Renal pelvis (tissue), 4 donors: ENCODE results near the gene KCMF1. TPM values are rescaled to one million over a fixed set of nuclear protein-coding genes. Genes with fewer than 3 reads are reported as not detected.

Experiments
- DNase-seq: peaks from one replicate; pipeline ENCODE4 v3.0.0-alpha.2; 2013
- polyA plus RNA-seq, 3 donors: library from polyadenylated mRNA; unstranded; fragments of 120-200 nt; gene quantifications; one replicate each; pipeline ENCODE4 v1.2.1, GENCODE V29; 2013; ENCODE audit not compliant: insufficient read length in 3 of 3

KCMF1 gene
- polyA plus RNA-seq, 3 donors = 46.3 to 49.1 (median 47.8) TPM

DNA sequence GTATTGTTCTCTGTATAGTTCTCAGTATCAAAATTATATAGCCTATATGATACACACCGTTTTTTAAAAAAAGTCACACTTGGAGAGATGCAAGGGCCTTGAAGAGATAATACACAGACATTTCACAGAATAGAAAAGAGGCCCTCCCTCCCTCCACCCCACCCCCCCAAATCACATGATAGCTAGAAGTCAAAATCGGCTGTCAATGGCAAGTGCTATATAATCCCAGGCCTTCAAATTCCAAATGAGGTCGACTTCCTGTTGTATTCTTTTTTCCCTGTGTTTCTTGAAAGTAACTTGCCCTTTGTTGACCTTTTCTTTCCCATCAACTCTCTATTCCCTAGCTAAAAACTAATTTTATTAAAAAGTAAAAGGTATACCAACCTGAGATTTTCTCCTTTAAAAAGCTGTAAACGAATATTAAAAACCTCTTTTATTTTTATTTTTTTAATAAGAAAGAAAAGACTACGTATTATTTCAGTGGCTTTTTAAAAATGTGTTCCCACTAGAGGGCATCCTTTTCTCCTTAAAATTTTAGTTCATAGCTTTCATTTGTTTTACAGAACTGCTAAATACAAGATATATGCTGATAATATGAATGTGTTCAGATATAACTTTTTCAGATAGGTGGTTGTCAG is 46.6 kb downstream of the KCMF1 start:
- no peak for DNase-seq

DNA sequence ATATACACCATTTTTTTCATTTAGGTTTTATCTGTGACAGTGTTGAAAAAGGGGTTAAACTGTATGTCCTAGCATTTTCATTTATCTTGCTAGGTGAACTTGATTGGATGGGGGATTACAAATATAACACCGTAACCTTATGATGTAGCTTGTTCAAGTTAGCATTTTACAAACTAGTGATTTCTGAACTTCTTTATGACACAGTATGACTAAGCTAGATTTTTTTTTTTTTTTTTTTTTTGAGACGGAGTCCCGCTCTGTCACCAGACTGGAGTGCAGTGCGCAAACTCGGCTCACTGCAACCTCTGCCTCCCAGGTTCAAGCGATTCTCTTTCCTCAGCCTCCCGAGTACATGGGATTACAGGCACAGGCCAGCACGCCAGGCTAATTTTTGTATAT is 47.1 kb downstream of the KCMF1 start:
- no peak for DNase-seq

DNA sequence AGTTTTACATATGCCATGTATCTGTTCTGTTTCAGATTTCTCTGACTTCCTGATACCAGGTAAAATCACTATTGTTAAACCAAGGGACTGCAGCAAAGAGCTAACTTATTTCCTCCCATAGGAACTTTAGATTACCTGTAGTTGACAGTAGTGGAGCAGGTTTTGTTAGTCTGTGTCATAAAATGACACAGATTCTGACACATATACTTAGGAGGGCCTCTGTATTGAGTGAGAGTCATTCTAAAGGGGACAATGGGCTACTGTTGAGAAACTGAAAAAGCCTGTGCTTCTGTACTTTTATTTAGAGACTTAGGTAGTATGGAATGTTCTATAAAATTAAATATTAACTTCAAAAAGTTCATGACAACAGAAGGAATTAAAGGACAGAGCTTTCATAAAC is 48.2 kb downstream of the KCMF1 start:
- DNase-seq = no peak

DNA sequence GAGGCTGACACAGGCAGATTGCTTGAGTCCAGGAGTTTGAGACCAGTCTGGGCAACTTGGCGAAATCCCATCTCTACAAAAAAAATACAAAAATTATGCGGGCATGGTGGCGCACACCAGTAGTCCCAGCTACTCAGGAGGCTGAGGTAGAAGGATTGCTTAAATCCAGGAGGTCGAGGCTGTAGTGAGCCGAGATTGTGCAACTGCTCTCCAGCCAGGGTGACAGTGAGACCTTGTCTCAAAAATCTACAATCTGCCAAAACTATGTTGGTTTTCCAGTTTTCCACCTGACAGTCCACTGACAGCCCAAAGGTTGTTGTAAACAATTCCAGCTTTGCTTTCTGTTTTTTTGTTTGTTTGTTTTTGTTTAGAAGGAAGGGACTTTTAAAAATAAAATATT is 51.3 kb downstream of the KCMF1 start:
- DNase-seq = no peak

DNA sequence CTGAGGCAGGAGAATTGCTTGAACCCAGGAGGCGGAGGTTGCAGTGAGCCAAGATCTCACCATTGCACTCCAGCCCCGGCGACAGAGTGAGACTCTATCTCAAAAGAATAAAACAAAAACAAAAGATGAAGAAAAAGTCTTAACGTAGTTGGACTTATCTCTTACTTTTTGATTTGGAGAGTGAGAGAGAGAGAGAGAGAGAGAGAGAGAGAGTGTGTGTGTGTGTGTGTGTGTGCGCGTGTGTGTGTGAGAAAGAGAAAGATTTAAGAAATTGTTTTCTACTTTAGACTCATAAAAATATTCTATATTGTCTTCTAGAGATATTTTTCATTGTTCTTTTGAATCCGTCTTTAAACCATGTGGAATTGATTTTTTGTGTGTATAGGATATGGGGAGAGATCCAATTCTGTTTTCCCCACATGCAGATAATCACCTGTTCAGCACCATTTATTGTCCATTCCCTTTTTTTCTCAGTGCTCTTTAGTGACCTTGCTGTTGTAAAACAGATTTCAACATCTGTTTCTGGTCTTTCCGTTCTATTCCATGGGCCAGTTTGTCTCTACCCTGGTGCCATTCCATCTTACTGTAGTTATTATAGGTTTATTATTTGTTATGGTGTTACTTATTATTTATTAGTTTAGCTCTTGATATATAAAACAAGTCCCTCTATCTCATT is 53.5 kb downstream of the KCMF1 start:
- no peak for DNase-seq

DNA sequence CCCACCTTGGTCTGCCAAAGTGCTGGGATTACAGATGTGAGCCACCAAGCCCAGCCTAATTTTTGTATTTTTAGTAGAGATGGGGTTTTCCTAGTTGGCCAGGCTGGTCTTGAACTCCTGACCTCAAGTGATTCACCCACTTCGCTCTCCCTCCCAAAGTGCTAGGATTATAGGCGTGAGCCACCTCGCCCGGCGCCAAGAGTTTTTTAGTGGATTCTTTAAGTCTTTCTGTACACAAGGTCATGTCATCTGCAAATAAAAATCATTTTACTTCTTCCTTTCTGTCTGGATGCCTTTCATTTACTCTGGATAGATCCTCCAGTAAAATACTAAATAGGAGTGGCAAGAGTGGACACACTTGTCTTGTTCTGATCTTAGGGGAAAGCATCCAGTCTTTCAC is 61.7 kb downstream of the KCMF1 start:
- DNase-seq = no peak

DNA sequence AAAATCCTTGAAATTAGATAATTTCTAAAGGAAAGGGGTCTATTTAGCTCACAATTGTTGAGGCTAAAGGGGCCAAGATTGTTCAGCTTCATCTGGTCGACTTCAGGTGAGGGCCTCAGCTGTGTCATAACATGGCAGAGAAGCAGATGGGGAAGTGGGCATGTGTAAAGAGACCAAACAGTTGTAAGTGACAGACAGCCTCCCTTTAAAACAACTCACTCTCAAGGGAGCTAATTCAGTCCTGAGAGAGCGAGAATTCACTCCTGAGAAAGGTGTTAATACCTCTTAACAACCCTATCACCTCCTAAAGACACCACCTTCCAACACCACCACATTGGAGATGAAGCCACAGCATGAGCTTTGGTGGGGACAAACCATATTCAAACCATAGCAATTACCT is 62.4 kb downstream of the KCMF1 start:
- no peak for DNase-seq

DNA sequence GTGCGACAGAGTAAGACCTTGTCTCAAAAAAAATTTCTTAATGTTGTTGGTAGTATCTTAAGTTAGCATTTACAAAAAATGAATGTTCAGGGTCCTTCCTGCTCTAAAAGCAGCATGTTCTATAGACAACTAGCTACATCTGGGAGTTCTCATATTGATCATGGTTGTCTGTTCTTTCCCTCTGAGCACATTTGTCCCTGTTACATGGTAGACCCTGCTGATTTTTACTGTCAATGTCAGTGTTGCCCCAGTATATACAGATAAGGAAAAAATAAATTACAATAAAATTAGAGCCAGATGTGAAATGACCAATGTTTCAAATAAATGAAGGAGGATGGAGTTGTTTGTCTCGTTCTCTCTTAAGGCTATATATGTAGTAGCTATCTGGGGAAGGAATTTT is 63.2 kb downstream of the KCMF1 start:
- no peak for DNase-seq

DNA sequence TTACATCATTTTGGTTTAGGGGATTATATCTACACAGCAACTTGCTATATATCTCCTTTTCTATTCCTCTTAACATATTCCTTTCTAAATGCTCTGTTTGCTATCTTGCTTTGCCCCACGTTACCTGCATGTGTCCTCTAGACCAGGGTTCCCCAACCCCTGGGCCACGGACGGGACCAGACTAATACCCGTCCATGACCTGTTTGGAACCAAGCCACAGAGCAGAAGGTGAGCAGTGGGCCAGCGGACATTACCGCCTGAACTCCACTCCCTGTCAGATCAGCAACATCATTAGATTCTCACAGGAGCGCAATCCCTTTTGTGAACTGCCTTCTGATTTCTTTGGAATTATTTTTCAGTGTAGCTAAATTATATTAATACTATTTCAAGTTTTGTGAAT is 66.7 kb downstream of the KCMF1 start:
- no peak for DNase-seq

DNA sequence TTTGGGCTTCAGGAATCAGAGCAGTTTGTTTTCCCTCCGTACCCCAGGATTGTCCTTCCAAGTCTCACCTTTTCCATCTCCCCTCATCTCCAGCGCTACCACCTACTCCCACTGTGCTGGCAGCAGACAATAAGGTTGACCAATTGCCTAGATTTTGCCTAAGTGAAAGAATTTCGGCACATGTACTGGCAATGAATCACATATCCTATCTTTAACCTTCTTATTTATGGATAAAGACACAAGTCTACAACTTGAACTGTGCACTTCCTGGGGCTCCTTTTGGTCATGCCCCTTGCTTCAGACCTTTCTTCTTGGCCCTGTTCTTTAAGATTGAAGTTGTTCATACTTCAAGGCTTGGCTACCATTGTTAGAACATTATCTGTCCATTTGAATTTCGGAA is 71.4 kb downstream of the KCMF1 start:
- DNase-seq = no peak

DNA sequence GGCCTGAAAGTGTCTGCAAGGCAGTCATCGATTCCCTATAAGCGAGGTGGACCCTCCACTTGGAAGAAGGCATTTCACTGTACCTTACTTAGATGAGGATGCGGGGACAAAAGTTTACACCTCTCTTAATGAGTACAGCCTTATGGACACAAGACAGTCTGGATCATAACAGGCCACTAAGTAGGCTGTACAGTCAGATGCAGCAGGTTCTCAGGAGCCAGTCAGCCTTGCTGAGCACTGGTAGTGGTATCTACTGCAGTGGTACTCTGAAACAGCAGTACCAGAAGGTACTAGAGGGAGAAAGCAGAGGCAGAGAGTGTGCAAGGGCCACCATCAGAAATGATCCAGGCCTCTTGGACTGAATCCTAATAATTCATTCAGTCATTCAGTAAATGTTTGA is 77.6 kb downstream of the KCMF1 start:
- DNase-seq = no peak

DNA sequence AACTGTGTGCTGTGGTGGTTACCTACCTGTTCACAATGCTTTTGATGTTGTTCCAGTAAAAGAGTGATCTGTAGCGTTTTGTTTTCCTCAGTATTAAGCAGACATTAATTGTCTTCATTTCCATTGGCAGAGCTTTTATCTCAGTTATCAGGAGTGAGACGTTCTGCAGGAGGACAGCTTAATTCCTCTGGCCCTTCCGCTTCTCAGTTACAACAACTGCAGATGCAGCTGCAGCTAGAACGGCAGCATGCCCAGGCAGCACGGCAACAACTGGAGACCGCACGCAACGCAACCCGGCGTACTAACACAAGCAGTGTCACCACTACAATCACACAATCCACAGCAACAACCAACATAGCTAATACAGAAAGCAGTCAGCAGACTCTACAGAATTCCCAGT is 78.3 kb downstream of the KCMF1 start:
- no peak for DNase-seq

DNA sequence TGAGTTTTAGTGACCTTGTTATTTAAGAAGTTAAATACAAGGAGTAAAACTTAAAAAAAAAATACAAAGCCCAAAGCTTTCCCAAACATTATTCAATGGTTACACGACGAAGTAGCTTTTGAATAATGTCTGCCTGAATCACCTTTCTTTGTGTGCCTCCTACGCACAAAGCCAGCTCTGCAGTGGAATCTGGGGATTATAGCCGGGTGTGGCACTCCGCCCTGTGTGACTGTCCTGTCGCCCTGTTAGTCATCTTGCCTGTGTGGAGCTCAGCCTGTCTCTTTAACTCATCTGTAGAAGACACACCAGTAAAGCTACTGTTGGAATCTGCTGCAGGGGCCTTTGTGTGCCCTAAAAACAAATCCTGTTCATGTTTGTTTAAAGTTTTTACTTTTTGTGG is 82.8 kb downstream of the KCMF1 start:
- DNase-seq = no peak

DNA sequence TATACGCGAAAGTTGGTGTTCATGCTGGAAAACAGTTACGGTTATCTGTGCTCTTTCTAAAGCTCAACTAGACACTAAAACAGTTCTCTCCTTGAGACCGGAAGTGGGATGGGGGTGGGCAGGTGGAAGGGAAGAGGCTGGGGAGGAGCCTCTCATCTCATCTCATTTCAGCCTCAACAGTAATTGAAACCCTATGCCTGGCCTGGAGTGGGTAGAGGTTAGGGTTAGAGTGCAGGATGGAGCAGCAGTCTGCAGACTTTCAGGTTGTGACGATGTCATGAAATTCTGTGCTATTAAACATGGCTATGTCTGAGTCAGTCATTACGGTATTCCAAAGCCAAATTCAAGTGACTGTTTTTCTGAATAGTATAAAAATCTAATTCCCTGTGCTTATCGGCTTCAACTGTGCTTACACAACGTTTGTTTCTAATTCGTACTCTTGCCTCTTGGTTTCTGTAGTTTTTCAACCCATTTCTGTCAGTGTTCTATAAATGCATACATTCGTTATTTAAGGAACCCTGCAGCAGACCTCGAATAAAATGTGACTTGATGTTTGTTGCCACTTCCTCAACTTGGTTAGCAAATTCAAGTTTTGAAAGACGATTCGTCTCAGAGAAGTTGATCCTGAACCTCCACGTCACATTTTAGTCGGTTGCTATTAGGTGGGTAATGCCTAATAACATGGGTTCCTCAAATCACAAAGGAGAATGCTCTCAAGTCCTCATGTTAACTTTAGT is 86.4 kb downstream of the KCMF1 start:
- no peak for DNase-seq

DNA sequence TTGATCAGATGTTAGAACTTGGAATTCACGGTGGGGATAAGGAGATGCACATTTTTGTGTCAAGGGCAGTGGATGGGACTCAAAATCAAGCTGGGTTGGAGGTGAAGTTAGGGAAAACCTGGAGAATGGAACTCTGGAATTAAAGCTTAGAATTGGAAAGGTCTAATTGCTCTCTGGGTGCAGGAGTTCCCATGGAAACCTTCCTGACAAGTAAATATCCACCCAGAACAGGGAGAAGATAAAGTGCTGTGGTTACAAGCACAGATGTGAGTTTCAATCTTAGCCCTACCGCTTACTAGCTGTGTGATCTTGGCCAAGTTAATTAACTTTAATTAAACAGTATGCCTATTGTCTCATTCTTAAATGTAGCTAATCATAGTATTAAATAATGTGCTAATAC is 90.9 kb downstream of the KCMF1 start:
- DNase-seq = no peak

DNA sequence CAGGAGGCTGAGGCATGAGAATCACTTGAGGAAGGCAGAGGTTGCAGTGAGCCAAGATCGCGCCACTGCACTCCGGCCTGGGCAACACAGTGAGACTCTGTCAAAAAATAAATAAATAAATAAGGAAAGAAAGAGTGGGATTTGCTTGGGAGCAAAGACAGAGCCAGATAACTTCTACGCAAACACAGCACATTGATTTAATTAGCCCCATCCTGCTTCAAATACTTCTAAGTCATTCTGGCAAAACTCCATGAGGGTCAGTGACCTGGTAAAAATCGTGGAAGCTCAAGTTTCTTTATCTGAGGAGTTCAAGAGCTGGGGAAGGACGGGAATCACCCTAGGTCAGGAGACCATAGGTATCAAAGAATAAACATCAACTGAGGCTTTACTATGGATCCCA is 91.6 kb downstream of the KCMF1 start:
- DNase-seq = no peak

DNA sequence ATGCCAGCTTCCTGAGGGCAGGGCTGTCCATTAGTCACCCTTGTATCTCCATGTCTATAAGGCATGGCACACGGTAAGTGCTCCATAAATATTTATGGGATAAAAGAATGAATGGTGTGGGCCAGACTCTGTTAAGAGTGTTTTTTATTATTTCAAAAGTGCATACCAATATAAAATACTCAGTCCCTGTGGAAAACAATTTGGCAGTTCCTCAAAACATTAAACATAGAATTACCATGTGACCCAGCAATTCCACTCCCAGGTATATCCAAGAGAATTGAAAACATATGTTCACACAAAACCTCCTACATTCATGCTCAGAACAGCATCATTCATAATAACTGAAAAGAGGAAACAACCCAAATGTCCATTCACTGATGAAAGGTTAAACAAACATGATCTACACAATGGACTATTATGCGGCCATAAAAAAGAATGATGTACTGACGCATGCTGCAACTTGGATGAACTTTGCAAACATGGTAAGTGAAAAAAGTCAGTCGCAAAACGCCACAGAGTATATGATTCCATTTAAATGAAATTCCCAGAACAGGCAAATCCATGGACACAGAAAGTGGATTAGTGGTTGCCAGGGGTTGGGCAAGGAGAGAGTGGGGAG is 93.1 kb downstream of the KCMF1 start:
- no peak for DNase-seq

DNA sequence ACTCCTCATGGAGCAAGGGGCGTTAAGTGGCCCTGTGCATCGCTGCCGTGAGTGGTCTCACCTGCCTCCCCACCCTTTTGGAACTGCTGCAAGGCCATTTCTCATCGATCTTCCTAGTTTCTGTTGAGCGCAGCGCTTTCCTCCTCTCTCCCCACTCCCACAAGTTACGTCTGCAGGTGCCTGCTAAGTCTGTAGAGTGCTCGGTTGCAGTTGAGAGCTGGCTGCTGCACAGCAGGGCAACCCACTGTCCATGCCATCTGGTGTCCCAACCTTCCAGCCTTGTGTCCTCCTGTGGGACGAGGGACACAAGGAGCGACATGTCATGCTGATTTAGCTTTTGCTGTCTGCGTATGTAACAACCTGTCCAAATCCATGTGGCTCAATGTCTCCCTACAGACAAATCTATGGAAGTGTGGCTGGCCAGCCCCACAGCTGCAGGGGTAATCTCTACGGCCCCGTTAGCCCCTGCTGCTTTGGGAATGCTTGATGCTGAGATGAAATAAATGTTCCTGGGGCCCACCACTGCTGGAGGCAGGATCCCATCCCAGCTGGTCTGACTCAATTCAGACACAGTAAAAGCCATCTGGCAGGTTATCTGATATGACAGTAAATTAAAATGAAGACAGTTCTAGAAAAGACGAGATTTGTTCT is 94.1 kb downstream of the KCMF1 start:
- no peak for DNase-seq

DNA sequence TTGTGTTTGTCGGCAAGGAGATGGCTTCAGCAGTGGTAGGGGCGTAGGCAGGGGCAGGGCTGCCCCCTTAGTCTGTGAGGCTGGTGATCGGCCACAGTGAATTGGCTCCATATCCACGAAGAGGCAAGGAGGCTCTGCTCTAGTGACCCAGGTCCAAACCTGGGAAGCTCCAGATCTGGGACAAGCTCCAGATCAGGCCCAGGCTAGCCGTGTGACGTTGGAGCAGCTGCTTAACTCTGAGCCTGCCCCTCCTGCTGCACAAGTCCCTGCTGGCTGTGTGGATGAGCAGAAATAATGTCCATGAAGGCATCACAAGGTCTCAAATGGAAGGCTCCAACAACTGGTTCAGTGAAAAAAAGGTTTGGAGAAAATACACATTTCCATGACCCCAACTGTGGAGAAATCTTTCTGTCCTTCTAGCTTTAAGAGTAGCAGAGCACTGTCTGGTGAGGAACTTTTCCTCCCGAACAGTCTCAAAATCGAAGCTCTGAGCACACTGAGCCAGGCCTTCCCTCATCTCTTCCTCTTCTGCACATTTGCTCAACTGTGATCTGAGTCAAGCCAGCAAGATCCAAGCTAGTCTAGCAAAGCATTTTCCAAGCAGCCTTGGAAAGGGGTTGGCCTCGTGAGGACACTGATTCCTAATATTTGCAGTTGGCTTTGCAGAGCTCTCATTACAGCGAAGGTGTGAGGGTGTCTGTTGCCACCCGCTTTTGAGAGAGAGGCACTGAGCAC is 95.2 kb downstream of the KCMF1 start:
- DNase-seq = no peak

DNA sequence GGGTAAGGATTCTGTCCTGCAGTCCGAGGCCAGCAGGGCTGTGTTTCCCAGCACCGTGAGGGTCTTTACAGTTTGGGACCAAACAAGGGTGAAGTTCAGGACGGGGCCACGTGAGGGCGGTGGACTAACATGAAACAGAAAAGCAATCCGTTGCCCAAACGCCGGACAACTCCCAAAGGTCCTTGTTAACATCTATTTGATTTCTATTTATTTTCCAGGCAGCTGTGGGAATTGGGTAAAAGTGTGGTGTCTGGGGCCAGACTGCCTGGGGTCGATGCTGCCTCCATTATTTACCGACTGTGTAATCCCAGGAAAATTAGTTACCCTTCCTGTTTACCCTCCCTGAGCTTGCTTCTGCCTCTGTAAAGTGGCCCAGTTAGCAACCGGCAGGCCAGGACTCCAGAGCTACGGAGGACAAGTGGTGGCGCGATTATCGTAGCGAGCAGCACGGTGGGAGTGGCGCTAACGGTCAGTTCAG is 96.0 kb downstream of the KCMF1 start:
- peak; percentile 87 for DNase-seq

DNA sequence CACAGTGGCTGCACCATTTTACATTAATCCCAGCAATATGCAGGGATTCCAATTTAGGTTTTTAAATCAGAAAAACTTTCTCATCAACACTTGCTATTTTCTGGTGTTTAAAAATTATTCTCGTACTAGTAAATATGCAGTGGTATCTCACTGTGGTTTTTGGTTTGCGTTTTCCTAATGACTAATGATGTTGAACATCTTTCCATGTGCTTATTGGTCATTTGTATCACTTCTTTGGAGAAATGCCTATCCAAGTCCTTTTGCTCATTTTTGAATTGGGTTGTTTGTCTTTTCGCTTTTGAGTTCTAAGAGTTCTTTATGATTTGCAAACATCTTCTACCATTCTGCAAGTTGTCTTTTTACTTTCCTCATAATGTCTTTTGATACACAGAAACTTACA is 100.1 kb downstream of the KCMF1 start:
- no peak for DNase-seq

DNA sequence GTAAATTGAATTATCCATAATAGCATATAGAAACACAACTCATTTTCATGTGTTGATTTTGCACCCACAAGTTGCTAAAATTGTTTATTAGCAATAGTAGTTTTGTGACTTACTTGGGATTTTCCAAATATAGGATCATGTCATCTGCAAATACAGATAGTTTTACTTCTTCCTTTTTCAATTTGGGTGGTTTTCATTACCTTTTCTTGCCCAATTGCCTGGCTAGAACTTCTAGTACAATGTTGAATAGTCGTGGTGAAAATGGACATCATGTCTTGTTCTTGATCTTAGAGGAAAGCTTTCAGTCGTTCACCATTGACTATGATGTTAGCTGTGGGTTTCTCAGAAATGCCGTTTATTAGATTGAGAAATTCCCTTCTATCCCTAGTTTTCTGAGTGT is 102.1 kb downstream of the KCMF1 start:
- DNase-seq = no peak
